Retinal pigment epithelial cell (primary cell): Measurements from ENCODE around the gene MARCHF10.

ENCODE experiments used
- DNase-seq: peaks from one replicate; pipeline ENCODE4 v3.0.0-alpha.2; 2010; ENCODE audit warnings: low read depth
- H3K4me3 ChIP-seq: 2 replicates; pipeline ENCODE4 v1.5.1; 2011; ENCODE audit warnings: mild to moderate bottlenecking, low read length, control low read depth, moderate library complexity
- CTCF ChIP-seq: conservative IDR thresholded peaks from 2 replicates; pipeline ENCODE4 v1.5.1; 2011; ENCODE audit warnings: low read depth, low read length, control low read depth, inconsistent platforms

The MARCHF10 gene

DNA sequence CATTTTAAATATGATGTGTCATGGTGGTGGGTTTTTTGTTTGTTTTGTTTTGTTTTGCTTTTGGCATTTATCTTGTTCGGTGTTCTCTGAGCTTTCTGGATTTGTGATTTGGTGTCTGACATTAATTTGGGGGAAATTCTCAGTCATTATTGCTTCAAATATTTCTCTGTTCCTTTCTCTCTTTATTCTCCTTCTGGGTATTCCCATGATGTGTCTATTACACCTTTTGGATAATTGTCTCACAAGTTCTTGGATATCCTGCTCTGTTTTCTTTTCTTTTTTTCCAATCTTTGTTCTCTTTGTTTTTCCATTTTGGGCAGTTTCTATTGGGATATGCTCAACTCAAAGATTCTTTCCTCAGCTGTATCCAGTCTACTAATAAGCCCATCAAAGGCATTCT lies 88.5 kb downstream of the MARCHF10 start:
- TF ChIP-seq CTCF: no peak
- DNase-seq: no peak
- no peak overlapping the region for H3K4me3 ChIP-seq

DNA sequence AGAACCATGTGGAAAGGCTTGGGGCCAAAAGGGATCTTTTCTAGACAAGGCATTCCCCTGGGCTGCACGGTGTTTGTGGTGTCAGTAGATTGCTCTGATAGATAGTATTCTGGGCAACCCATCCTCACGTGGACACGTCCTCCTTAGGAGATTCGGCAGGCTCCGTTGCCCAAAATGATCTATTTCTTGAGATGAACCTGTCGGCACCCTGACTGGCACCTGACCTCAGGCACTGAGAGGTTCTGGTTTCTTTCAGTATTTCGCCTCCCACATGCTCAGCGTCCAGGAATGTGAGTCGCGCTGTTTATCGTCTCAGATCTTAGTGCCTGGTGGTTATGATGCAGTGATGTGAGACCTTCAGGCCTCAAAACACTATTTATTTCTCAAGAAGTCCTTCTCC lies 89.7 kb downstream of the MARCHF10 start:
- no peak overlapping the region for H3K4me3 ChIP-seq
- no peak for DNase-seq
- no peak for TF ChIP-seq CTCF

GRCh38 chr17:62717889-62718288 lies 90.2 kb downstream of the MARCHF10 start:
- DNase-seq: no peak
- no peak for TF ChIP-seq CTCF
- no peak overlapping the region for H3K4me3 ChIP-seq

DNA sequence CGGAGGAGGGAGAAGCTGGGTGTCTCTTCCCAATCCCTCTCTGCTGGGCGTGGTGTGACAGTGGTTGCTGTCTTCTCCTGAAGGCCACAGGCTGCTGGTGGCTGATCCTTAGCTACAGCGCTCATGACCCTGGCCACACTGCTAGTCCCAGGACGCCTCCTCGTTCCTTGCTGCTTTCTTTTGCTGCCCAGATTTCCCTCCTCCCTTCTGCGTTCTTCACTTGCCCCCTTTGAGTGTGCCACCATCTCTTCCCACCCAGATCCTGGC lies 90.6 kb downstream of the MARCHF10 start:
- no peak for DNase-seq
- no peak overlapping the region for H3K4me3 ChIP-seq
- TF ChIP-seq CTCF: no peak

- TF ChIP-seq CTCF: no peak
- no peak for DNase-seq
- H3K4me3 ChIP-seq: no peak overlapping the region
Measured at GRCh38 chr17:62716834-62717588, 91.1 kb downstream of the MARCHF10 start.

GRCh38 chr17:62715882-62716390 lies 92.2 kb downstream of the MARCHF10 start:
- no peak for TF ChIP-seq CTCF
- no peak overlapping the region for H3K4me3 ChIP-seq
- no peak for DNase-seq

DNA sequence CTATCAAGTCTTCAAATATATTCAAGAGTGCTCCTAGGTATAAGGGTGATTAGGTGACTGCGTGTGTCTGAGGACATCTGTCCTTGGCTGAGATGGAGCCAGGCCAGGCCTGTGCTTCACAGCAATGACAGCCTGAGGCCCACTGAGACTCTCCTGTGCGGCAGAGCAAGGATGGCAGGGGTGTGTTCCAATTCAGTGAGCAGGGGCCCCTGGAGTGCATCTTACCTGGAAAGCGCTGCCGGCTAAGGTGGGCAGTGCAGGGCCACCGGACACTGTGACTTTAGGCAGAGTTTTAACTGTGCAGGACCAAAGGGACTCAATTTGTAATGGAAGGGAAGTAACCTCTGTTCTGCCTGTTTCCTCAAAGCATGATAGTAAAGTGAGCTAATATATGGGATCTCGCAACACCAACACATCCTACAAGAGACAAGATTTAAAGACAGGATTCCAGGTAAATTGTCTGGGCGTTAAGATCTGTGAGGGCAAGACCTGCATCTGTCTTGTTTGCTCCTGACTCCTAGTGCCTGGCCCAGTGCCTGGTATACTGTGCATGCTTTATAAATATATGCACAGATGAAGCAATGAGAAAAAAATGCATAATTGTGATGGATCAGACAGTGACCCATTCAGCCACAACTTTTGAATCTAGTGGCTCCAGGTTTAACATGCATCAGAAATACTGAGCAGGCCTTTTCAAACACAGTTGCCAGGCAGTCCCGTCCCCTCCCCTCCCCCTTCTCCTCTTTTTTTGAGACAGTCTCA lies 93.9 kb downstream of the MARCHF10 start:
- TF ChIP-seq CTCF: no peak
- DNase-seq: no peak
- H3K4me3 ChIP-seq: no peak overlapping the region
